Measurements from ENCODE around the gene MDFIC2. TPM values are rescaled to one million over a fixed set of nuclear protein-coding genes. Genes with fewer than 3 reads are reported as not detected.

Gene MDFIC2
- polyA plus RNA-seq, 2 of the 4 experiments (the other 2 are of a cell fraction), result not detected

DNA sequence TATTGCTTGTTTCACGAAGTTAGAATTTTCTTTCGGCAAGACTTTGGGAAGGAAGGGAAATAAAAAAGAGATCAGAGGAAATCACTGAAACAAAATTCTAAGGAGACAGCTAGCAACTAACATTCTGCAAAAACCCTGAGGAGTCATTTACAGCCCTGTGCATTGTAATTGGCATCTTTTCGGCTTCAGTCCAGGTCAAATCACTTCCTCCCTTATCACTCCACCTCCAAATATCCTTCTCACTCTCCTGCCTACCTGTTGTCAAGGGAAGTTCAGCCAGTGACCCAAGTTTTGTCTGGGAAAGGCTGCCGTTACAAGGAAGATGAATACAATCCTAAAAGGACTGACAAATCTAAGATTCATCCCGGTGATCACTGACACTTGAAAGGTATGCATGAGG lies 39.6 kb downstream of the MDFIC2 start:
- H3K4me3 ChIP-seq, result no peak overlapping the region
- no peak overlapping the region for H3K27ac ChIP-seq
- ATAC-seq (no peak), DNase-seq (ENCODE audit: low read depth in 1 of 2, low spot score in 1 of 2) (no peak), FAIRE-seq (no peak)
- H3K4me2 ChIP-seq, result no peak overlapping the region
- POLR2A ChIA-PET, result no interaction called here
- no peaks in the 10 kb centered on the region for H3K9me3 ChIP-seq
- CTCF ChIA-PET, result interaction anchor here (1.1 kb wide), 1 partner anchor 87 kb away, joined by 3 read pairs; no protein-coding TSS in a partner anchor
- H3K4me1 ChIP-seq, result peaks cover 15% of the 10 kb centered on the region
- WGBS (ENCODE audit: missing lambda C conversion rate), result 90% methylated on average over 5 of the region's 5 CpGs
- TF ChIP-seq, protein P1, sequence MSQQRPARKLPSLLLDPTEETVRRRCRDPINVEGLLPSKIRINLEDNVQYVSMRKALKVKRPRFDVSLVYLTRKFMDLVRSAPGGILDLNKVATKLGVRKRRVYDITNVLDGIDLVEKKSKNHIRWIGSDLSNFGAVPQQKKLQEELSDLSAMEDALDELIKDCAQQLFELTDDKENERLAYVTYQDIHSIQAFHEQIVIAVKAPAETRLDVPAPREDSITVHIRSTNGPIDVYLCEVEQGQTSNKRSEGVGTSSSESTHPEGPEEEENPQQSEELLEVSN (IDR thresholded peaks at IDR 0.05; ENCODE audit: borderline replicate concordance, low read depth), result no peak
- TF ChIP-seq CEBPB (IDR thresholded peaks at IDR 0.05) (no peak), ZC3H11A (IDR thresholded peaks at IDR 0.05) (no peak), FOSL2 (IDR thresholded peaks at IDR 0.05) (no peak), FOSL2 (CRISPR knock-in tag; IDR thresholded peaks at IDR 0.05) (no peak), RCOR1 (IDR thresholded peaks at IDR 0.05; ENCODE audit: low read depth, low read length) (no peak), HOXB5 (CRISPR knock-in tag; IDR thresholded peaks at IDR 0.05) (no peak), ATOH8 (CRISPR knock-in tag; IDR thresholded peaks at IDR 0.05; ENCODE audit: low read depth) (no peak), HDAC2 (IDR thresholded peaks at IDR 0.05) (no peak), KDM5A (IDR thresholded peaks at IDR 0.05) (no peak), NFE2L2 (conservative IDR thresholded peaks at IDR 0.05; ENCODE audit: low read length) (no peak), TP53 (CRISPR knock-in tag; IDR thresholded peaks at IDR 0.05) (no peak), MAFK (IDR thresholded peaks at IDR 0.05; ENCODE audit: partially characterized antibody) (no peak), ZFP36 (IDR thresholded peaks at IDR 0.05; ENCODE audit: borderline replicate concordance, partially characterized antibody) (no peak), CHD4 (IDR thresholded peaks at IDR 0.05; ENCODE audit: borderline replicate concordance) (no peak), HOXB13 (CRISPR knock-in tag; IDR thresholded peaks at IDR 0.05; ENCODE audit: low read depth) (no peak)
- TF ChIP-seq, protein P2, sequence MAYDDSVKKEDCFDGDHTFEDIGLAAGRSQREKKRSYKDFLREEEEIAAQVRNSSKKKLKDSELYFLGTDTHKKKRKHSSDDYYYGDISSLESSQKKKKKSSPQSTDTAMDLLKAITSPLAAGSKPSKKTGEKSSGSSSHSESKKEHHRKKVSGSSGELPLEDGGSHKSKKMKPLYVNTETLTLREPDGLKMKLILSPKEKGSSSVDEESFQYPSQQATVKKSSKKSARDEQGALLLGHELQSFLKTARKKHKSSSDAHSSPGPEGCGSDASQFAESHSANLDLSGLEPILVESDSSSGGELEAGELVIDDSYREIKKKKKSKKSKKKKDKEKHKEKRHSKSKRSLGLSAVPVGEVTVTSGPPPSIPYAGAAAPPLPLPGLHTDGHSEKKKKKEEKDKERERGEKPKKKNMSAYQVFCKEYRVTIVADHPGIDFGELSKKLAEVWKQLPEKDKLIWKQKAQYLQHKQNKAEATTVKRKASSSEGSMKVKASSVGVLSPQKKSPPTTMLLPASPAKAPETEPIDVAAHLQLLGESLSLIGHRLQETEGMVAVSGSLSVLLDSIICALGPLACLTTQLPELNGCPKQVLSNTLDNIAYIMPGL (CRISPR knock-in tag; IDR thresholded peaks at IDR 0.05; ENCODE audit: borderline replicate concordance), result no peak

DNA sequence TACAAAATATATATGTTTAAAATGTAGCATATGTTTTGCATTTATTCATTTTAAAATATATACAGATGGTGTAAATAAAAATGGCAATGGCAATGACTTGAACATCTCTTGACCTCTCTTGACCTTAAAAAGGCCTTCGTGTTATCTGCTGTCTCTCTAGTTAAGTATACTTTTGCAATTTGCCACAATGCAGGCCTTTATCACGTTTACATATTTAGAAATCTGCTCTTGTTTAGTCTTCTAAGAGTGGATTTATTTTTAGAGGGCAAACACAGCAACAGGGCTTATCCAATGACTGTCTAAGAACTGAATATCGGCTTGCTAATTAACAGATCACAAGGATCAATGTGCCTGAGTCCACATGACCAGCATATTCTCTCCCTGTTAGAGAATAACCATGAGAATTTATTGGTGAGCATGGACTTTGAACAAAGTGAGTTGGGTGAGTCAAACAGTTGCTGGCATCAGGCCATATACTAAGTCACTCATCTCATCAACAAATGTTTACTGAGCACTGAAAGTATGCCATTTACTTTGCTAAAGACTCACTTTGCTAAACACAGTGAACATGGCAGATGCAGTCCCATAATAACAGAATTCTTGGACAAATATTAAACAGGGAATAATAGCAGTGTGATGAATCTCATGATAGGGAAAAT lies 48.2 kb downstream of the MDFIC2 start:
- DNase-seq (ENCODE audit: low read depth in 1 of 2, low spot score in 1 of 2) (peak in 1 of 2 experiments; percentile 92), FAIRE-seq (peak; percentile 99)
- H3K4me2 ChIP-seq, result peak overlapping the region; percentile 61
- TF ChIP-seq ZNF302 (CRISPR knock-in tag; IDR thresholded peaks at IDR 0.05) (no peak), RARB (CRISPR knock-in tag; IDR thresholded peaks at IDR 0.05) (no peak), CEBPB (IDR thresholded peaks at IDR 0.05) (peak in 1 of 2 experiments; percentile 2; a peak in 1 of 4 replicates), ZSCAN20 (CRISPR knock-in tag; IDR thresholded peaks at IDR 0.05) (no peak), MAX (IDR thresholded peaks at IDR 0.05) (peak; percentile 64), CBX2 (IDR thresholded peaks at IDR 0.05; ENCODE audit: borderline replicate concordance, low read depth) (no peak), GATA3 (IDR thresholded peaks at IDR 0.05; ENCODE audit: borderline replicate concordance) (peak; percentile 86), HDAC2 (IDR thresholded peaks at IDR 0.05) (no peak), ESRRA (IDR thresholded peaks at IDR 0.05; ENCODE audit: borderline replicate concordance, low read length) (no peak; the same call in 1 of the 2 replicates), NFE2L2 (conservative IDR thresholded peaks at IDR 0.05; ENCODE audit: low read length) (no peak), HEYL (CRISPR knock-in tag; IDR thresholded peaks at IDR 0.05) (no peak), SMC3 (IDR thresholded peaks at IDR 0.05) (no peak; the same call in 1 of the 3 replicates), POLR2A (IDR thresholded peaks at IDR 0.05; ENCODE audit: low read length) (no peak), TP53 (CRISPR knock-in tag; IDR thresholded peaks at IDR 0.05) (no peak), ATOH8 (CRISPR knock-in tag; IDR thresholded peaks at IDR 0.05; ENCODE audit: low read depth) (no peak), NR3C1 (IDR thresholded peaks at IDR 0.05) (no peak), PHF8 (IDR thresholded peaks at IDR 0.05; ENCODE audit: borderline replicate concordance, low read depth) (no peak)
- TF ChIP-seq, protein P1 (IDR thresholded peaks at IDR 0.05; ENCODE audit: borderline replicate concordance, low read depth), result no peak
- TF ChIP-seq, protein P3, sequence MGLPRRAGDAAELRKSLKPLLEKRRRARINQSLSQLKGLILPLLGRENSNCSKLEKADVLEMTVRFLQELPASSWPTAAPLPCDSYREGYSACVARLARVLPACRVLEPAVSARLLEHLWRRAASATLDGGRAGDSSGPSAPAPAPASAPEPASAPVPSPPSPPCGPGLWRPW (IDR thresholded peaks at IDR 0.05), result no peak
- TF ChIP-seq, protein P4, sequence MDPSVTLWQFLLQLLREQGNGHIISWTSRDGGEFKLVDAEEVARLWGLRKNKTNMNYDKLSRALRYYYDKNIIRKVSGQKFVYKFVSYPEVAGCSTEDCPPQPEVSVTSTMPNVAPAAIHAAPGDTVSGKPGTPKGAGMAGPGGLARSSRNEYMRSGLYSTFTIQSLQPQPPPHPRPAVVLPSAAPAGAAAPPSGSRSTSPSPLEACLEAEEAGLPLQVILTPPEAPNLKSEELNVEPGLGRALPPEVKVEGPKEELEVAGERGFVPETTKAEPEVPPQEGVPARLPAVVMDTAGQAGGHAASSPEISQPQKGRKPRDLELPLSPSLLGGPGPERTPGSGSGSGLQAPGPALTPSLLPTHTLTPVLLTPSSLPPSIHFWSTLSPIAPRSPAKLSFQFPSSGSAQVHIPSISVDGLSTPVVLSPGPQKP (IDR thresholded peaks at IDR 0.05; ENCODE audit: low read depth, low read length), result no peak

More for the DNA sequence above, 48.2 kb downstream of the MDFIC2 start:
- ChIA-PET CTCF (no interaction called here), POLR2A (interaction anchor here (0.6 kb wide), 1 partner anchor 63 kb away, joined by 3 read pairs; no protein-coding TSS in a partner anchor)
- no peak overlapping the region for H3K4me3 ChIP-seq
- ATAC-seq, result peak; percentile 93 to 94
- peaks cover 6% of the 10 kb centered on the region; the same call in 1 of the 3 replicates for H3K9me3 ChIP-seq
- WGBS (ENCODE audit: missing lambda C conversion rate), result 1% methylated on average over 3 of the region's 3 CpGs
- H3K4me1 ChIP-seq, result peaks cover 43% of the 10 kb centered on the region
- H3K27ac ChIP-seq, result peak overlapping the region; percentile 63 to 81
